Stimulated activated CD4-positive, alpha-beta T cell treated with anti-CD3 and anti-CD28 coated beads, Interleukin-15, amount 100 ng/mL, for 48 hours (primary cell): ENCODE results near the gene PHKB.
"Not testable (repeated sequence)": the region's sequence is repeated elsewhere in the genome, so short reads cannot be mapped to it uniquely, and the experiment has no call there.

ENCODE experiments used
- DNase-seq, 2 donors: peaks; one replicate each; pipeline ENCODE4 v3.0.0-alpha.2; 2020; ENCODE audit warnings: low read depth in 2 of 2

PHKB gene

DNA sequence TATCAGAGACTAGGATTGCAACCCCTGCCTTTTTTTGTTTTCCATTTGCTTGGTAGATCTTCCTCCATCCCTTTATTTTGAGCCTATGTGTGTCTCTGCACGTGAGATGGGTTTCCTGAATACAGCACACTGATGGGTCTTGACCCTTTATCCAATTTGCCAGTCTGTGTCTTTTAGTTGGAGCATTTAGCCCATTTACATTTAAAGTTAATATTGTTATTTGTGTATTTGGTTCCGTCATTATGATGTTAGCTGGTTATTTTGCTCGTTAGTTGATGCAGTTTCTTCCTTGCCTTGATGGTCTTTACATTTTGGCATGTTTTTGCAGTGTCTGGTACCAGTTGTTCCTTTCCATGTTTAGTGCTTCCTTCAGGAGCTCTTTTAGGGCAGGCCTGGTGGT is 220.4 kb downstream of the PHKB start:
- DNase-seq: not testable (repeated sequence)

- DNase-seq: no peak
Observed at GRCh38 chr16:47687694-47688093, 226.6 kb downstream of the PHKB start.

DNA sequence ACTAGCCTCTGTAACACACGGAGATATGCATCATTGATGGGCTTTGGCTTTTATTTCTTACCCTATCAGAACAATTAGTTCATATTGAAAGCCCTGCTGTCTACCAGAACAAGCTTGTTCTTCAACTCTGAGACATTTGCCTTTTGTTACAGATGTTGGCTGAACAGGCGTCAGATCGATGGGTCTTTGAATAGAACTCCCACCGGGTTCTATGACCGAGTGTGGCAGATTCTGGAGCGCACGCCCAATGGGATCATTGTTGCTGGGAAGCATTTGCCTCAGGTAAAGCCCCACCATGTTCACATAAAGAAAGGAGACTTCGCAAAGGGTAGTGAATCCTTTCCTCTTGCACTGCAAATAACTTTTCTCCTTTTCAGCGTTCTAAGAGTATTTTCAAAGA is 232.1 kb downstream of the PHKB start:
- DNase-seq: no peak

DNA sequence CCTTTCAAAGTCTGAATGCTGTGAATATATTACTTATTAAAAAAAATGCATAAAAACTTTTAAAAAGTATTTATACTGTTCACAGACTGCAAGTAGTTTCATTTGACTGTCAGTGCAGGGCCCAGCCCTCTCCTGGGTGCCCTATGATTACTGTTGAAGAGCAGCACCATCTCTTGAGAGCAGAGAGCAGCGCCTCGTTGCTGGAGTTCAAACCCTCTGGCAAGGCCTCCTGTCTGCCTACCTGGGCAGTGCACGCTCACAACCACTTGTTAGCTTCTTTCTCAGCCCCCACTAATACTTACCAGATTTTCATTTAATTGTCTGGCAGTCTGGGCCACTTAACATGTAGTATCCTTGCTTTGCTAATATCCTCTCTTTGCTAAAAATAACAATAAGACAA is 233.4 kb downstream of the PHKB start:
- DNase-seq: no peak

DNA sequence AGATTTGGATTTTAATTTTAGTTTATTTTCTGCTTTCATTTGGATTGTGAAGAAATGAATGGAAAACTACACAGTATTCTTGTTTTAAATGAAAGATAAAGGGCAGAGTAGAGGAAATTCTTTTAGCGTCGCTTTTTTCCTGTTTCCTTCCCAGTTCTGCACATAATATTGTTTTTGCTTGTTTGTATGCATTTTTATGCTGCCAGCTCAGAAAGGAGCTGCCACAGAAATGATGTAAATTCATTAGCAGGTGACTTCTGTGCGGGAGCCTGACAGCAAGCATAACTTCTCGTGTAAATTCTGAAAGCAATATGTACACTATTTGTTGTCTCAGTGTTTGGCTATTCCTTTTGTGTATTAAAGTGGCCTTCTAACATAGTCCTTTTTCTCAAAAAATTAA is 234.6 kb downstream of the PHKB start:
- no peak for DNase-seq

GRCh38 chr16:47697826-47698225 is 236.7 kb downstream of the PHKB start:
- no peak for DNase-seq

DNA sequence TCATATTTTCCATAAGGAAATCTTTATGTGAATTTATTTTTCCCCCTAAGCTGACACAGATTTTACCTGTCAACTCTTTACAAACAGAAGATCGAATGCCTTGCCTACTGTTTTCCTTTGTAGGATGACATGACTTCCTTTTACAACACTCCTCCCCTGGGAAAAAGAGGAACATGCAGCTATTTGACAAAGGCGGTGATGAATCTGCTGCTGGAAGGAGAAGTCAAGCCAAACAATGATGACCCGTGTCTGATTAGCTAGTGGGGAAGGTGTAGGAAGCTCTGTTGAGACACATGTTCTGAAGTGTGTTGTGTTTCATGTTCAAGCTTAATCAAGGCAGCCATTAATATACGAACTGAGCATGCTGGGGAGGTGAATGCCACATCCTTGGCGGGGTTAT is 238.0 kb downstream of the PHKB start:
- DNase-seq: no peak

DNA sequence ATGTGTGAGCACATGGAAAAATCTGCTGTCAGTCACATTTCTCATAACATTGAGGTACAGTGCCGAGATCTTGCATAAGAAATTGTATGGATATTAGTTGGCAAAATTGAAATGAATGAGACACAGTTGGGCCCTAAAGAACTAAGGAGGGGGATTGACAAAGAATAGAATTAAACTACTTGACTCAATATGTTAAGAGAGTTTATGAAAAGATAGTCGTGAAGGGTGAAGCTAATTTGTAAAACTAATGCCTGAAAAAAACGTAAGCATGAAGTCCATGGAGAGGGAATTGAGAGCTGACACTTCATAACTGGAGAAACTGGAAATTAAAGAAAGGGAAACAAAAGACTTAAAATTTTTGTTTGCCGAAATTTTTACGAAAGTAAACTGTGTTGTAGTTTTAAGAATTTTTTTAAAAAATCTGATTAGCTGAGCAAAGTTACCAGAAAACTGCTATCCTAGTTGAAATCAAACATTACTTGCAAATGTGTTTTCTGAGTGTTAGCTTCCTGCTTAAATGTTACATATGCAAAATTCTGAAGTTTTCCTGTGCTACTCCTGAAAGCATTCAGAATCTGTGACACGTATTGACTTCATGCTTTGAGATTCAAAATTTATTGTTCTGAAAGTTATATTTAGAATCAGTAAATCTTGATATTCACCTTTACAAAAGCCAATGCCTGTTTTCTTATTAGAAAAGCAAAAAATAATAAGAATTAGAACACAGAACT is 239.9 kb downstream of the PHKB start:
- no peak for DNase-seq

DNA sequence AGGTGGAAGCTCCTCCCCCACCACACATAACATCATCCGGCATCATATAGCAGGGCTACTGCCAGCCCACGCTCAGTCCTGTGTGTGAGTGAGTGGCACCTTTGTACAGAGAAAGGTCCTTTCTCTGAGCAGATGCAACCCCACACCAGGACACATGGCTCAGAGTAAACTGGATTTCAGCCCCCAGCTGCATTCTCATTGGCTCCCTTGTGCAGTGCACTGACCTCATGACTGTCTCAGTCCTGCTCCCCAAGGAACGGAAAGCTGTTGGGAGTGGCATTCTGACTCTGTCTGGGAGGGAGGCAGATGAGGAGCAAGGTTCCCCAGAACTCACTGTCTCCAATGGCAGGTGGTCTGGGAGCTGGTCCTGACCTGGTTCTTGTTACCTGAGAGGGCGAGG is 244.1 kb downstream of the PHKB start:
- no peak for DNase-seq

DNA sequence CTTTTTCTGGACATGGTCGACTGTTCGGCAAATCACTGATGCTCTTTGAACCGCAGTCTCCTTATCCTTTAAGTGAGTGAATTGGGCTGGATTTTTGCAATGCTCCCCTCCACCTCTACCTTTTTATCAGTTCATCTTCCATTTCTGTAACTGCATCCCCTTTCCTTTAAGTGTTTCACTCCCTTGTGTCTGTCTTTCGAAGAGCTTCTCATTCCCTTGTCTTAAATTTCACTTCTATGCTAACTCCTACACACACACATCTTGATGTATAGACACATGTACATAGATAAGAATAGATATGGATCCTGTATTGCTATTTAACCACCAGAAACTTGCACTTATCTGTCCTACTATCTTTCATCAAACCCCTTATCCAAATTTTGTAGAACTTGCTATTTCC is 250.7 kb downstream of the PHKB start:
- no peak for DNase-seq

GRCh38 chr16:47712276-47713224 is 251.4 kb downstream of the PHKB start:
- no peak for DNase-seq

- peak in 1 of 2 donors; percentile 11 for DNase-seq
Observed at GRCh38 chr16:47713225-47713595, 252.1 kb downstream of the PHKB start.

DNA sequence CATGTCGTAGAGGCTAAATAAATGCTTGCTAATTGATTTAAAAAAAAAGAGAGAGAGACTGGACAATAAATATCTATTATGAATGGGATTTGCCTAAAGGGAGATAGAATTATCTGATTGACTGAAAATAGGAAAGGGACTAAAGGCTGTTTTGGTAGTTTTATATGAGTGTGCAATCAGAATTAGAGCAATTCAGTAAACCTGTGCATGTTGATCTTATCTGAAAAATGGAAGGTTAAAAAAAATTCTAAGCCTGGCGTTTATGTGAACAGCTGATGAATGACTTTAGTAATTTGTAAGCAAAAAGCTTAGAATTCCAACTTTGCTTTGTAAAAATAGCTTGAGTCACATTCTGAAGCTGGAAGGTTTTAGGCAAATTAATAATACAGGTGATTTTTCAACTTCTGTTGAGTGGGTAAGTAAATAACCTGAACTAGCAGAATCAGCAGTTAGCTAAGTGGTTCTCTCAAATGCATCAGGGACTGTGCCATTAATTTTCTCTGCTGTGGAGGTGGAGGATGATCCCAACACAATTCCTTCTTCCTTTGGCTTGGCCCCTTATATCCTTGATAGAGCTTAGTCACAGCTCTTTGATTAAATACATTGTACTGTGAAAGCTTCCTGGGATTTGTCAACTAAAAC is 254.4 kb downstream of the PHKB start:
- DNase-seq: no peak

DNA sequence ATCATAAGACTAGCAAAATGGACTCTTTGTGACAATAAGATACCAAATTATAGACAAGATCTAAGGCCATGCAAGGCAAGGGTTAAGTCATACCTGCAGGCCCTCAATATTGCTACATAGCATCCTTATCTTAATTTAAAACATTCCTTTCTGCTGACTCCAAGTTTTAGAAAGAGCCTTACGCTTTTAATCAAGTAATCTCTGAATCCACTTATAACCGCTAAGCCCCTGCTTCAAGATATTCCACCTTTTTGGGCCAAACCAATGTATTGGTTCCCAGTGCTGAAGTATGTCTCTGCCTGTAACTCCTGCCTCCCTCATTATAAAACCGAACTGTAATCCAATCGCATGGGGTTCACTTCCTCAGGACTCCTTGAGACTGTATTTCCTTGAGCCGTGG is 255.4 kb downstream of the PHKB start:
- DNase-seq: no peak

DNA sequence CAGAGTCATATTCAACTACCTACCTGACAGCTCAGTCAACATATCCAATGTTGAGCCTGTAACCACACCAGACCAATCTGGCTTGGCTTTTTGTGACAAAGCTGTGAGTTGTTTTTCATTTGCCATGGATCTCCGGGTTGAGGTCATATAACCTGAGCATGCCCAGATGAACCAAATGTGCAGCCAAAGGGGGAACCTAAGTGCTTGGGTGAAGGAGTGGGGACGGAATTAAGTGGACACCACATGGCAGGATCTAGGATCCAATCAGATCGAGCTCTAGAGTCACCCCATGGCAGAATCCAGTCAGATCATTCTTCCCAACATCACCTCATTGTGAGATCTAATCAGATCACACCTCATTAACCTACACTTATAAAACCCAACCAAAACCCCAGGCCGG is 258.6 kb downstream of the PHKB start:
- no peak for DNase-seq

DNA sequence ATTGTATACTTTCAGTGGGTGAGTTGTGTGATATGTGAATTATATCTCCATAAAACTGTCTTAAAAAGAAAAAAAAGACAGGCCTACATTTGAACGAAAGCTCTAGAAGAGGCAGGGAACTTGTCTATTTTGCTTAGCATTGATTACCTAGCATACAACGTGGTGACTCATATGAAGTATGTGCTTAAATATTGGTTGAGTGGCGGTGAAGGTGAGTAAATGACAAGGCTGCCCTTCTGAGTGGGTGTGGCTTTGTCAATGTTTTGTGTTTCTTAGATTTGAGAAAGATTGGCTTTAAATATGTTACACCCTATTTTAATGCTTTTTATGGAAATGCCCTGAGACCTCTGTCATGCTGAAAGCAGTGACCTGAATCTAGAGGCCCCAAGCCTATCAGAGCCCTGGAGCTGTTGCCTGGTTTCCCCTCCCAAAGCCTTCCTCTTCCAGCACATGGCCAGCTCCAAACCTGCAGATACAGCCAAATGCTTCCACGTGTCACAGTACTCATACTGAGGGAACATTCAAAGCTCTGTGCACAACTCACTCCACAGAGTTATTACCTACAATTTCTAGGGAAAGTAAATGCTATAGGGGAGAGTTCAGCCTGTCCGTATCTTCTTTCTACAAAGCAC is 260.0 kb downstream of the PHKB start:
- DNase-seq: no peak

DNA sequence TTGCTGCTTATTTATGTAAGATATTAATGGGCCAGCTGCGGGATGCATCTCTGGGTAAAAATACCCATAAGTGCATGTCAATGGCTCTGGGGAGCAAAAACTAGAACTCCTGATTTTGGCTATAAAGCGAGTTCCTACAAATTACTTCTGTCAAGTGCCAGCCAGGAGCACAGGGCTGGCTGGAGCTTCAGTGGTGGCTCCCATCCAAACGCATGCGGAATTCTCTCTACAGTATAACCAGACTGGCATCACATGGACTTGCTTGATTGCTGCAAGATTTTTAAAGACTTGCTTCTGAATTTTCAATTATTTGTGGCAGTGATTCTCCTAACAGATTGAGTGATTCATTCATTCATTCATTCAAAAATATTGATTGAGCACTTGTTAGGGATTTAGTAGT is 260.9 kb downstream of the PHKB start:
- no peak for DNase-seq

DNA sequence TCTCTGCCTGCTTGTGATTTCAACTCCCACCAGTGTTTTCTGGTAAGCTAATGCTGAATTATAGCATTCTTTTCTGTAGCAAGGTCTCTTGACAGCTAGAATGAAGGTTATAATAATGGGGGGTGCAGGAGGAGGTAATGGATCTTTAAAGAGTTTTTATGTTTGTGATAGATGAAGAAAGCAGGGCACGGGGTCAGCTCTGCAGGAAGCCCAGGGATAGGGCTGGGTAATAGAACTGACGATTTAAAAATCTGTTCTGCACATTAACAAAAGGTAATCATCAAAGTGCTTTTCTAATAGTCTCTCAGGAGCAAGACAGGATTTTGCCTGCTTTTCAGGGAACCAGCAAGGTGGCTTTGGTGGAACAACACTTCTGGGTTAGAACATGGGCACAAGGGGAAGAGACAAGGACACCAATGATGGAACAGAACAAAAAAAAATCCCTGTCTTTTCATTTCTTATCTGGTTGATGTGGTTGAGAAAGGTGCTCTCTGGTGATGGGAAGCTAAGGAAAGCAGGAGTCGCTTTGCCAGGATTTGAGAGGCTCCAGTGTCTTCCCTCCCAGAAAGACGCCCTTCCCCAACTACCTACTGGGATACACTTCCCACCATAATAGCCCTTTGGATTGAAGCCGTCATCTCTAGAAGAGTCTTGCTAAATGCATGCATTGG is 263.1 kb downstream of the PHKB start:
- no peak for DNase-seq

DNA sequence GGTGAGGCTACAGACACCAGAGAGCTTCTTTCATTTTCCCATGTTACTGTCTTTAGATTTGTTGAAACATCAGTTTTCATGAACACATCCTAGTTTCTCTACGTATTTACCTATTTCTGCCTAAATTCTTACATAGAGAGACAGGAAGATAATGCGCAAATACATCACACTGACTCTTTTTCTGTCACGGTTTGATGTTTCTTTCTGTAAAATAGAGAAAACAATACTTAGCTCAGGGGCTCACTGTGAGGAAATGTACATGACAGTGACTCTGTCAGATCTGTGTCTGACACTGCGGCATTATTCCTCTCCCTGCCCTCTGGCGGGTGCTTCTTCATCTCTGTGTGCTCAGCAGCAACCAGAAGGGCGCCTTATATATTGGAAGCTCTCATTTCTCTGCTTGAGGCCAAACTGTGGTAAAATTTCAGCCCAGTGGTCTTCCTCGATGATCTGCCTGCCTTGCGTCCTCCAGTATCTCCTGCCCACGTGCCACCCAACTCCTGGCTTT is 264.1 kb downstream of the PHKB start:
- DNase-seq: no peak

DNA sequence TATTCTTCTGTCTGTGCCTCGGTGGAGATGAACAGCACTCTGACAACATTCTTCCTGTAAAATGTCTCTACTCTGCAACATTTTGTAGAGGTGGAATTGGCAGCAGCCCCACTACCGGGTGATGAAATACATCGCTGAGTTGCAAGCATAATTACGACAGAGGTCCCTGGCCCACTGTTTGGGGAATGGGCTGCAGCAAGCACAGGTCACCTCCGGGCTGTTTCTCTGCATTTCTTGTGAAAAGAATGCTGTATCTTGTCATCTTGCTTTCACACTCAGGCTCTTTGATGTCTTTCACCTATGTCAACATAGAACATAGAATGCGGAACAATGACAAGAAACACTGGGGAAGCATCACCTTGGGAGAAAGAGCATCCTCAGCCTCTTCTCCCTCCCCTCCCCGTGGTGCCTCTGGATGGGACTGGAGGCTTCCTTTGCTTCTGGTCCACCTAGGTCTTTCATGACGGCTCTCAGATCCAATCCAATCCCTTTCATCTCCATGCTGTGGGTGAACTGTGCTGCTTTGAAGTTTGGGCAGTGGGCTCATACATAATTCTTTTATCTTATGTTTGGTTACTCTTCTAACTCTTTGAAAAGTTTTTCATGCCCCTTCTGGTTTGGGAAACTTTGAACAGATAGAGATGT is 265.0 kb downstream of the PHKB start:
- DNase-seq: no peak

GRCh38 chr16:47727131-47727530 is 266.0 kb downstream of the PHKB start:
- no peak for DNase-seq
